HG03378 (cell line): ENCODE data around the gene ARHGEF4.

Experiments
- ATAC-seq: cut with Tn5 transposase; IDR thresholded peaks from one replicate; pipeline ENCODE4 v1.9.1; 2021; ENCODE audit warnings: mild to moderate bottlenecking, moderate library complexity; ENCODE audit not compliant: unreplicated experiment

The ARHGEF4 gene

GRCh38 chr2:130915149-130915548, 78.4 kb downstream of the ARHGEF4 start:
- ATAC-seq = no peak

- no peak for ATAC-seq
Measured at GRCh38 chr2:130915595-130916437, 79.1 kb downstream of the ARHGEF4 start.

- ATAC-seq = no peak
Measured at GRCh38 chr2:130916438-130916705, 79.7 kb downstream of the ARHGEF4 start.

GRCh38 chr2:130917006-130917688, 80.4 kb downstream of the ARHGEF4 start:
- ATAC-seq = no peak

GRCh38 chr2:130918393-130918792, 81.7 kb downstream of the ARHGEF4 start:
- ATAC-seq = no peak

GRCh38 chr2:130920415-130921163, 83.9 kb downstream of the ARHGEF4 start:
- ATAC-seq = no peak

- no peak for ATAC-seq
Measured at GRCh38 chr2:130921164-130921476, 84.4 kb downstream of the ARHGEF4 start.

- ATAC-seq = no peak
Measured at GRCh38 chr2:130922417-130922816, 85.7 kb downstream of the ARHGEF4 start.

- ATAC-seq = no peak
Measured at GRCh38 chr2:130928385-130928784, 91.7 kb downstream of the ARHGEF4 start.

GRCh38 chr2:130930740-130931659, 94.3 kb downstream of the ARHGEF4 start:
- no peak for ATAC-seq

- no peak for ATAC-seq
Measured at GRCh38 chr2:130933501-130933900, 96.8 kb downstream of the ARHGEF4 start.

- ATAC-seq = no peak
Measured at GRCh38 chr2:130936451-130936850, 99.7 kb downstream of the ARHGEF4 start.

GRCh38 chr2:130947967-130948366, 111.3 kb downstream of the ARHGEF4 start:
- no peak for ATAC-seq

- no peak for ATAC-seq
Measured at GRCh38 chr2:130949954-130950353, 113.2 kb downstream of the ARHGEF4 start.

- no peak for ATAC-seq
Measured at GRCh38 chr2:130951018-130951417, 114.3 kb downstream of the ARHGEF4 start.

GRCh38 chr2:130954873-130955272, 118.2 kb downstream of the ARHGEF4 start:
- no peak for ATAC-seq

GRCh38 chr2:130957915-130958314, 121.2 kb downstream of the ARHGEF4 start:
- no peak for ATAC-seq

GRCh38 chr2:130963196-130963848, 126.6 kb downstream of the ARHGEF4 start:
- no peak for ATAC-seq

GRCh38 chr2:130963849-130964793, 127.4 kb downstream of the ARHGEF4 start:
- ATAC-seq = no peak
